NOMO-1 treated with dmso at 0.1 percent for 144 hours (cell line): Measurements from ENCODE around the gene SYT12.
A peak's percentile ranks its signal among the peaks of the same experiment; 100 is the strongest.

Source experiments
- DNase-seq: peaks from one replicate; lab custom pipeline; 2025; ENCODE audit not compliant: unreplicated experiment; lab: John Stamatoyannopoulos, UW

Gene SYT12

GRCh38 chr11:67027943-67028542 lies 5.1 kb downstream of the SYT12 start:
- DNase-seq = no peak

- no peak for DNase-seq
These were observed 6.2 kb downstream of the SYT12 start for GRCh38 chr11:67029146-67029545.

- DNase-seq = peak; percentile 8
These were observed 8.0 kb downstream of the SYT12 start for GRCh38 chr11:67030976-67031375.

- DNase-seq = no peak
These were observed 9.0 kb downstream of the SYT12 start for GRCh38 chr11:67031791-67032561.

GRCh38 chr11:67032830-67033551 lies 10.1 kb downstream of the SYT12 start:
- no peak for DNase-seq

- peak; percentile 52 for DNase-seq
These were observed 10.8 kb downstream of the SYT12 start for GRCh38 chr11:67033661-67034166.

- no peak for DNase-seq
These were observed 11.4 kb downstream of the SYT12 start for GRCh38 chr11:67034350-67034749.

- no peak for DNase-seq
These were observed 17.2 kb downstream of the SYT12 start for GRCh38 chr11:67040147-67040546.

- no peak for DNase-seq
These were observed 18.7 kb downstream of the SYT12 start for GRCh38 chr11:67041602-67042001.

GRCh38 chr11:67043572-67044349 lies 20.8 kb downstream of the SYT12 start:
- no peak for DNase-seq

- no peak for DNase-seq
These were observed 21.6 kb downstream of the SYT12 start for GRCh38 chr11:67044496-67044895.

GRCh38 chr11:67045314-67045713 lies 22.4 kb downstream of the SYT12 start:
- peak; percentile 12 for DNase-seq

GRCh38 chr11:67048515-67049130 lies 25.7 kb downstream of the SYT12 start:
- no peak for DNase-seq

- no peak for DNase-seq
These were observed 27.2 kb downstream of the SYT12 start for GRCh38 chr11:67050139-67050538.

- DNase-seq = no peak
These were observed 28.4 kb downstream of the SYT12 start for GRCh38 chr11:67051180-67051893.

- DNase-seq = no peak
These were observed 29.1 kb downstream of the SYT12 start for GRCh38 chr11:67051945-67052488.

GRCh38 chr11:67052891-67053290 lies 30.0 kb downstream of the SYT12 start:
- no peak for DNase-seq

GRCh38 chr11:67053896-67054329 lies 31.0 kb downstream of the SYT12 start:
- no peak for DNase-seq

GRCh38 chr11:67054346-67054835 lies 31.5 kb downstream of the SYT12 start:
- DNase-seq = no peak
